PC-3 (cell line): ENCODE results near the gene USP50.

Source experiments
- EZH2 ChIP-seq: fragments of 300-600 bp; sonication (generic); IDR thresholded peaks from one replicate; pipeline ENCODE4 v1.6.1; 2017; ENCODE audit warnings: antibody characterized with exemption, mild to moderate bottlenecking, low read length; ENCODE audit not compliant: unreplicated experiment
- TF ChIP-seq, protein P1 (sequence below): fragments of 300-600 bp; sonication (generic); conservative IDR thresholded peaks from 2 replicates; pipeline ENCODE4 v1.5.1; 2017; ENCODE audit warnings: antibody characterized with exemption, low read depth, mild to moderate bottlenecking, low read length

DNA sequence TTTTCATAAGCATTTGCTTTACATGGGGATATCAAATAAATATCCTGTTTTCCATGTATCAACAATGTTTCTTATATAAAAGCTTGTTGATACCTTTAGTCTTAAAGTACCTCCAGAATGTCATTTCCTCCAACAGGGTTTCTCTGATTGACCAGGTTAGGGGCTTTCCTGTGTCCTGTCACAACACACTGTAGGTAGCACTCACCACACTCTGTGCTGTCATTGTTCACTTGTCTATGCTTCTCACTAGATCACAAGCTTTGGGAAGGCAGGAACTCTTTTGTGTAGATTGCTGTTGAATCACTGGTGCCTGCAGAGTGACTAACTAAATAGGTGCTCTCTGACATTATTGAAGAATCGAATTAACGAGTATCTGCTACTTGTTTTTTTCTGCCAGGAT, 49.8 kb downstream of the USP50 start:
- TF ChIP-seq, protein P1, sequence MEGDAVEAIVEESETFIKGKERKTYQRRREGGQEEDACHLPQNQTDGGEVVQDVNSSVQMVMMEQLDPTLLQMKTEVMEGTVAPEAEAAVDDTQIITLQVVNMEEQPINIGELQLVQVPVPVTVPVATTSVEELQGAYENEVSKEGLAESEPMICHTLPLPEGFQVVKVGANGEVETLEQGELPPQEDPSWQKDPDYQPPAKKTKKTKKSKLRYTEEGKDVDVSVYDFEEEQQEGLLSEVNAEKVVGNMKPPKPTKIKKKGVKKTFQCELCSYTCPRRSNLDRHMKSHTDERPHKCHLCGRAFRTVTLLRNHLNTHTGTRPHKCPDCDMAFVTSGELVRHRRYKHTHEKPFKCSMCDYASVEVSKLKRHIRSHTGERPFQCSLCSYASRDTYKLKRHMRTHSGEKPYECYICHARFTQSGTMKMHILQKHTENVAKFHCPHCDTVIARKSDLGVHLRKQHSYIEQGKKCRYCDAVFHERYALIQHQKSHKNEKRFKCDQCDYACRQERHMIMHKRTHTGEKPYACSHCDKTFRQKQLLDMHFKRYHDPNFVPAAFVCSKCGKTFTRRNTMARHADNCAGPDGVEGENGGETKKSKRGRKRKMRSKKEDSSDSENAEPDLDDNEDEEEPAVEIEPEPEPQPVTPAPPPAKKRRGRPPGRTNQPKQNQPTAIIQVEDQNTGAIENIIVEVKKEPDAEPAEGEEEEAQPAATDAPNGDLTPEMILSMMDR = no peak
- no peak for TF ChIP-seq EZH2
